ENCODE results near the gene GPR153. TPM values are rescaled to one million over a fixed set of nuclear protein-coding genes. Genes with fewer than 3 reads are reported as not detected.
A peak's percentile ranks its signal among the peaks of the same experiment; 100 is the strongest.

The GPR153 gene
- total and polyA plus RNA-seq, 2 donors (not counting 1 experiment from before 2014, with no cell fraction given): 4.0 to 8.9 TPM

DNA sequence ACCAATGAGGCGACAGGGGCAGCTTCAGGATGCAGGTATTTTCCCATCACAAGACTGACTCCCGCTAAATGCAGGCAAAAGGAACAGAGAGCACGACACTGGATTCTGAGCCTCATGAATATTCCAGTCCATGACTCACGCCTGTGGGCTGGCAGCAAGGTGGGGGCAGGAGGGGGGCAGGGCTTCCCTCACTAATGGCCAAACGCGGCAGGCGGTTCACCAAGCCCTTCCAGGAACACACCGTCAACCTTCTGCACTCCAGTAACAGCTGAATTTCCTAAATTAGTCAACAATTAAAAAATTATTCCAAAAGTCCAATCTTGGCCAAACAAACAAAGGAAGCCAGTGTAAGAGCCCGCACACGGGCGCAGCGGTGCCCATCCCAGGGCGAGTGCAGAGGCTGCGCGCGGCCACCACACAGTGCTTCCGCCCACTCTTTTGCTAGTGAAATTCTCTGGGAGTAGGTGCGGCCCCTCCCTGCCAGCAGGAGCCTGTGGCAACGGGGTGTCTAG, 12.5 kb upstream of the GPR153 start:
- Histone ChIP-seq H3K9me3 (ENCODE audit: control insufficient read depth, insufficient read depth, low read depth, low read length) (no peaks in the 10 kb centered on the region), H3K79me2 (ENCODE audit: control insufficient read depth, insufficient read depth, low read length) (no peaks in the 10 kb centered on the region), H3K27ac (ENCODE audit: insufficient read depth, low read length) (no peak overlapping the region), H2AFZ (ENCODE audit: low read length) (no peak overlapping the region), H3K4me1 (ENCODE audit: control insufficient read depth, extremely low read depth, insufficient read depth, low read length) (peaks cover 23% of the 10 kb centered on the region), H4K20me1 (ENCODE audit: control insufficient read depth, extremely low read depth, insufficient read depth, low read length) (no peaks in the 10 kb centered on the region), H3K4me3 (replicated peaks in 1 of 4; ENCODE audit: control extremely low read depth in 1 of 4, insufficient read depth in 1 of 4, low read depth in 3 of 4, low read length in 4 of 4) (no peak overlapping the region), H3K27me3 (ENCODE audit: control insufficient read depth, insufficient read depth, low read length) (no peaks in the 10 kb centered on the region), H3K9ac (ENCODE audit: insufficient read depth, low read length) (no peak overlapping the region), H3K4me2 (ENCODE audit: extremely low read depth, insufficient read depth, low read length) (no peak overlapping the region), H3K36me3 (ENCODE audit: control insufficient read depth, insufficient read depth, low read length) (peaks cover 2% of the 10 kb centered on the region)
- no peak for TF ChIP-seq CTCF (conservative IDR thresholded peaks at IDR 0.05 in 1 of 2, IDR thresholded peaks at IDR 0.05 in 1 of 2; ENCODE audit: low read depth in 1 of 2, low read length in 2 of 2)
- peak; percentile 66 to 83 for DNase-seq (ENCODE audit: low read depth in 2 of 2)

- H3K4me3 ChIP-seq (replicated peaks in 1 of 4; ENCODE audit: control extremely low read depth in 1 of 4, insufficient read depth in 1 of 4, low read depth in 3 of 4, low read length in 4 of 4): no peak overlapping the region
- no peaks in the 10 kb centered on the region for H4K20me1 ChIP-seq (ENCODE audit: control insufficient read depth, extremely low read depth, insufficient read depth, low read length)
- H3K4me1 ChIP-seq (ENCODE audit: control insufficient read depth, extremely low read depth, insufficient read depth, low read length): peaks cover 23% of the 10 kb centered on the region
- peaks cover 2% of the 10 kb centered on the region for H3K36me3 ChIP-seq (ENCODE audit: control insufficient read depth, insufficient read depth, low read length)
- no peak for DNase-seq (ENCODE audit: low read depth in 2 of 2)
- H3K9ac ChIP-seq (ENCODE audit: insufficient read depth, low read length): no peak overlapping the region
- no peaks in the 10 kb centered on the region for H3K9me3 ChIP-seq (ENCODE audit: control insufficient read depth, insufficient read depth, low read depth, low read length)
- no peak overlapping the region for H3K27ac ChIP-seq (ENCODE audit: insufficient read depth, low read length)
- H3K79me2 ChIP-seq (ENCODE audit: control insufficient read depth, insufficient read depth, low read length): no peaks in the 10 kb centered on the region
- TF ChIP-seq CTCF (conservative IDR thresholded peaks at IDR 0.05 in 1 of 2, IDR thresholded peaks at IDR 0.05 in 1 of 2; ENCODE audit: low read depth in 1 of 2, low read length in 2 of 2) (no peak), EZH2 (IDR thresholded peaks at IDR 0.05; ENCODE audit: low read length, missing control alignments) (no peak)
- no peaks in the 10 kb centered on the region for H3K27me3 ChIP-seq (ENCODE audit: control insufficient read depth, insufficient read depth, low read length)
- no peak overlapping the region for H2AFZ ChIP-seq (ENCODE audit: low read length)
- no peak overlapping the region for H3K4me2 ChIP-seq (ENCODE audit: extremely low read depth, insufficient read depth, low read length)
Observed at GRCh38 chr1:6272868-6273267, 12.0 kb upstream of the GPR153 start.

- DNase-seq (ENCODE audit: low read depth in 2 of 2): peak in 1 of 2 donors; percentile 45
- Histone ChIP-seq H3K9ac (ENCODE audit: insufficient read depth, low read length) (no peak overlapping the region), H3K4me2 (ENCODE audit: extremely low read depth, insufficient read depth, low read length) (no peak overlapping the region), H3K4me3 (replicated peaks in 1 of 4; ENCODE audit: control extremely low read depth in 1 of 4, insufficient read depth in 1 of 4, low read depth in 3 of 4, low read length in 4 of 4) (no peak overlapping the region), H3K9me3 (ENCODE audit: control insufficient read depth, insufficient read depth, low read depth, low read length) (no peaks in the 10 kb centered on the region), H3K79me2 (ENCODE audit: control insufficient read depth, insufficient read depth, low read length) (no peaks in the 10 kb centered on the region), H2AFZ (ENCODE audit: low read length) (no peak overlapping the region), H3K4me1 (ENCODE audit: control insufficient read depth, extremely low read depth, insufficient read depth, low read length) (peaks cover 25% of the 10 kb centered on the region), H3K27ac (ENCODE audit: insufficient read depth, low read length) (no peak overlapping the region), H3K27me3 (ENCODE audit: control insufficient read depth, insufficient read depth, low read length) (no peaks in the 10 kb centered on the region), H4K20me1 (ENCODE audit: control insufficient read depth, extremely low read depth, insufficient read depth, low read length) (no peaks in the 10 kb centered on the region), H3K36me3 (ENCODE audit: control insufficient read depth, insufficient read depth, low read length) (peaks cover 2% of the 10 kb centered on the region)
- TF ChIP-seq EZH2 (IDR thresholded peaks at IDR 0.05; ENCODE audit: low read length, missing control alignments) (no peak), CTCF (conservative IDR thresholded peaks at IDR 0.05 in 1 of 2, IDR thresholded peaks at IDR 0.05 in 1 of 2; ENCODE audit: low read depth in 1 of 2, low read length in 2 of 2) (no peak)
Observed at GRCh38 chr1:6272452-6272851, 11.6 kb upstream of the GPR153 start.
